B cell (primary cell): ENCODE results near the gene CPNE9. TPM values are rescaled to one million over a fixed set of nuclear protein-coding genes. Genes with fewer than 3 reads are reported as not detected.
A peak's percentile ranks its signal among the peaks of the same experiment; 100 is the strongest.

Experiments
- ATAC-seq: fragments of 200-7000 bp; cut with Tn5 transposase; one replicate; pipeline ENCODE4 v1.10.0; 2021; ENCODE audit warnings: low read depth, mild to moderate bottlenecking, moderate number of reproducible peaks, moderate library complexity
- CTCF ChIA-PET: fragments of 350-600 bp; sonication (Branson Sonifier 250); formaldehyde crosslinking; loops from one replicate; lab custom pipeline; 2021; ENCODE audit warnings: antibody characterized with exemption, inconsistent platforms; lab: Charles Lee
- POLR2A ChIA-PET: fragments of 350-600 bp; sonication (Branson Sonifier 250); formaldehyde crosslinking; loops from one replicate; lab custom pipeline; 2021; ENCODE audit warnings: antibody characterized with exemption; lab: Charles Lee
- DNase-seq: peaks from one replicate; pipeline ENCODE4 v3.0.0; 2013
- H2AFZ ChIP-seq: 2 replicates; pipeline ENCODE4 v1.6.1; 2012; ENCODE audit warnings: mild to moderate bottlenecking, low read depth, low read length; ENCODE audit not compliant: insufficient read depth, poor library complexity, severe bottlenecking
- H3K27ac ChIP-seq, 2 donors: 1 replicate in 1 of 2; 2 replicates in 1 of 2; pipeline ENCODE4 v1.5.1; 2012 to 2013; ENCODE audit warnings: low read length in 2 of 2, mild to moderate bottlenecking in 2 of 2, moderate library complexity in 1 of 2
- H3K27me3 ChIP-seq, 4 experiments: fragments of 200-600 bp in 1 of 4; sonication (generic) in 1 of 4; replicated peaks in 1 of 4; 1 replicate in 2 of 4; 2 replicates in 2 of 4; pipeline versions ENCODE4 v1.6.1 to v1.7.0; 2013 to 2016; ENCODE audit warnings: low read length in 3 of 4, mild to moderate bottlenecking in 2 of 4, mixed read lengths in 1 of 4, moderate library complexity in 1 of 4; ENCODE audit not compliant: insufficient read depth in 4 of 4, control insufficient read depth in 3 of 4; ENCODE audit errors: control extremely low read depth in 1 of 4
- H3K36me3 ChIP-seq, 2 experiments: replicated peaks in 1 of 2; 1 replicate in 1 of 2; 2 replicates in 1 of 2; pipeline versions ENCODE4 v1.6.1 to v1.7.1; 2013; ENCODE audit warnings: low read length in 1 of 2; ENCODE audit not compliant: insufficient read depth in 2 of 2, control insufficient read depth in 1 of 2; ENCODE audit errors: control extremely low read depth in 1 of 2, extremely low read depth in 1 of 2
- H3K4me1 ChIP-seq, 2 donors: fragments of 200-600 bp in 1 of 2; sonication (generic) in 1 of 2; 1 replicate in 1 of 2; 2 replicates in 1 of 2; pipeline versions ENCODE4 v1.5.1 to v1.6.1; 2013 to 2017; ENCODE audit warnings: low read length in 2 of 2; ENCODE audit not compliant: control insufficient read depth in 2 of 2, insufficient read depth in 2 of 2
- H3K4me2 ChIP-seq: replicated peaks from 2 replicates; pipeline ENCODE3; 2012; ENCODE audit warnings: mild to moderate bottlenecking, low read depth, low read length; ENCODE audit not compliant: poor library complexity, severe bottlenecking
- H3K4me3 ChIP-seq, 5 experiments: fragments of 200-600 bp in 1 of 5; sonication (generic) in 1 of 5; 1 replicate in 3 of 5; 2 replicates in 2 of 5; pipeline versions ENCODE4 v1.5.1 to v1.7.0; 2011 to 2016; ENCODE audit warnings: low read length in 4 of 5, mild to moderate bottlenecking in 4 of 5, low read depth in 2 of 5, control low read depth in 1 of 5, moderate library complexity in 1 of 5; ENCODE audit not compliant: insufficient read depth in 1 of 5; ENCODE audit errors: control extremely low read depth in 1 of 5, extremely low read depth in 1 of 5
- H3K79me2 ChIP-seq: fragments of 200-600 bp; sonication (generic); one replicate; pipeline ENCODE4 v1.6.0; 2016; ENCODE audit warnings: low read length; ENCODE audit not compliant: control insufficient read depth, insufficient read depth
- H3K9ac ChIP-seq: fragments of 200-600 bp; sonication (generic); 2 replicates; pipeline ENCODE4 v1.6.1; 2017; ENCODE audit warnings: mild to moderate bottlenecking, low read length, moderate library complexity
- H3K9me3 ChIP-seq, 3 donors: one replicate each; pipeline versions ENCODE4 v1.6.1 to v1.7.1; 2013; ENCODE audit warnings: low read length in 2 of 3; ENCODE audit not compliant: control insufficient read depth in 2 of 3, insufficient read depth in 1 of 3; ENCODE audit errors: control extremely low read depth in 1 of 3
- H4K20me1 ChIP-seq: 2 replicates; pipeline ENCODE4 v1.6.0; 2012; ENCODE audit warnings: mild to moderate bottlenecking, low read length; ENCODE audit not compliant: insufficient read depth, control insufficient read depth, poor library complexity, severe bottlenecking
- H3K27ac Mint-ChIP-seq: one replicate; pipeline ENCODE4 v1.8.0; 2021; ENCODE audit warnings: mixed read lengths
- H3K27me3 Mint-ChIP-seq: one replicate; pipeline ENCODE4 v1.8.0; 2021; ENCODE audit warnings: mixed read lengths
- H3K4me1 Mint-ChIP-seq: one replicate; pipeline ENCODE4 v1.8.0; 2021; ENCODE audit warnings: mixed read lengths
- H3K4me3 Mint-ChIP-seq: one replicate; pipeline ENCODE4 v1.8.0; 2021; ENCODE audit warnings: mixed read lengths
- H3K9me3 Mint-ChIP-seq: one replicate; pipeline ENCODE4 v1.8.0; 2022; ENCODE audit warnings: mixed read lengths; ENCODE audit not compliant: insufficient read depth
- EZH2 ChIP-seq: IDR thresholded peaks from 2 replicates; pipeline ENCODE4 v1.6.1; 2012; ENCODE audit warnings: borderline replicate concordance, low read depth, mild to moderate bottlenecking, moderate library complexity, low read length; ENCODE audit not compliant: insufficient read depth, poor library complexity, severe bottlenecking
- WGBS: methylation state at CpG from one replicate; pipeline ENCODE4 v1.1.5; 2013; ENCODE audit warnings: missing lambda C conversion rate; ENCODE audit not compliant: insufficient coverage; 5-methylcytosine and 5-hydroxymethylcytosine counted together
- intact Hi-C: fragments of 100-400 bp; cut with micrococcal nuclease; formaldehyde crosslinking; loops from one replicate; pipeline ENCODE4 v1.10.0; 2022
- polyA plus RNA-seq: library from polyadenylated mRNA; depleted of rRNA; stranded (reverse); fragments of >200 nt; gene quantifications from 2 replicates; pipeline ENCODE4 v1.2.3, GENCODE V29; 2012
- total RNA-seq, 2 donors: library from RNA; stranded (reverse); fragments of 120-200 nt in 1 of 2; gene quantifications; 1 replicate in 1 of 2; 2 replicates in 1 of 2; pipeline versions ENCODE4 v1.2.3 to v1.2.4, GENCODE V29; 2013 to 2022
- TF ChIP-seq, protein P1 (sequence below): fragments of 200-600 bp; IDR thresholded peaks from one replicate; pipeline ENCODE4 v1.8.0; 2022; ENCODE audit warnings: antibody characterized with exemption, mild to moderate bottlenecking

The CPNE9 gene
- total and polyA plus RNA-seq, 2 donors (not counting 1 experiment from before 2014, with no cell fraction given), result 0.30 to 0.37 TPM

GRCh38 chr3:9727743-9728142 lies 24.1 kb downstream of the CPNE9 start:
- H3K79me2 ChIP-seq, result peaks cover 31% of the 10 kb centered on the region
- H3K36me3 ChIP-seq, result no peaks in the 10 kb centered on the region
- peaks cover 9% of the 10 kb centered on the region for H4K20me1 ChIP-seq
- WGBS, result 100% methylated on average over 2 of the region's 2 CpGs
- H3K4me3 ChIP-seq, result no peak overlapping the region
- TF ChIP-seq, protein P1, sequence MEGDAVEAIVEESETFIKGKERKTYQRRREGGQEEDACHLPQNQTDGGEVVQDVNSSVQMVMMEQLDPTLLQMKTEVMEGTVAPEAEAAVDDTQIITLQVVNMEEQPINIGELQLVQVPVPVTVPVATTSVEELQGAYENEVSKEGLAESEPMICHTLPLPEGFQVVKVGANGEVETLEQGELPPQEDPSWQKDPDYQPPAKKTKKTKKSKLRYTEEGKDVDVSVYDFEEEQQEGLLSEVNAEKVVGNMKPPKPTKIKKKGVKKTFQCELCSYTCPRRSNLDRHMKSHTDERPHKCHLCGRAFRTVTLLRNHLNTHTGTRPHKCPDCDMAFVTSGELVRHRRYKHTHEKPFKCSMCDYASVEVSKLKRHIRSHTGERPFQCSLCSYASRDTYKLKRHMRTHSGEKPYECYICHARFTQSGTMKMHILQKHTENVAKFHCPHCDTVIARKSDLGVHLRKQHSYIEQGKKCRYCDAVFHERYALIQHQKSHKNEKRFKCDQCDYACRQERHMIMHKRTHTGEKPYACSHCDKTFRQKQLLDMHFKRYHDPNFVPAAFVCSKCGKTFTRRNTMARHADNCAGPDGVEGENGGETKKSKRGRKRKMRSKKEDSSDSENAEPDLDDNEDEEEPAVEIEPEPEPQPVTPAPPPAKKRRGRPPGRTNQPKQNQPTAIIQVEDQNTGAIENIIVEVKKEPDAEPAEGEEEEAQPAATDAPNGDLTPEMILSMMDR, result no peak
- TF ChIP-seq EZH2, result no peak
- peak overlapping the region; percentile 71 for H3K27ac Mint-ChIP-seq
- H3K4me3 Mint-ChIP-seq, result peak overlapping the region; percentile 69
- DNase-seq (no peak), ATAC-seq (no peak)
- H3K4me1 Mint-ChIP-seq, result peaks cover 33% of the 10 kb centered on the region
- no peaks in the 10 kb centered on the region for H3K9me3 ChIP-seq
- H3K27ac ChIP-seq, result no peak overlapping the region
- intact Hi-C loops, result loop anchor here (1.0 kb wide), 2 partner anchors 36 to 78 kb away; partner anchors contain the start of gene MTMR14
- peaks cover 20 to 28% of the 10 kb centered on the region in 2 donors for H3K4me1 ChIP-seq
- no peak overlapping the region for H3K9ac ChIP-seq
- ChIA-PET POLR2A (interaction anchor here (0.6 kb wide), 1 partner anchor 385 kb away, joined by 6 read pairs; no protein-coding TSS in a partner anchor), CTCF (interaction anchor here (0.7 to 4.3 kb wide), 22 partner anchors 10 to 593 kb away, joined by 3 to 28 read pairs (median 4); partner anchors contain the start of genes ARPC4, MTMR14, OGG1 and SEC13)
- no peaks in the 10 kb centered on the region for H3K27me3 Mint-ChIP-seq
- no peak overlapping the region for H2AFZ ChIP-seq
- no peaks in the 10 kb centered on the region for H3K27me3 ChIP-seq
- no peaks in the 10 kb centered on the region for H3K9me3 Mint-ChIP-seq
- H3K4me2 ChIP-seq, result no peak overlapping the region

DNA sequence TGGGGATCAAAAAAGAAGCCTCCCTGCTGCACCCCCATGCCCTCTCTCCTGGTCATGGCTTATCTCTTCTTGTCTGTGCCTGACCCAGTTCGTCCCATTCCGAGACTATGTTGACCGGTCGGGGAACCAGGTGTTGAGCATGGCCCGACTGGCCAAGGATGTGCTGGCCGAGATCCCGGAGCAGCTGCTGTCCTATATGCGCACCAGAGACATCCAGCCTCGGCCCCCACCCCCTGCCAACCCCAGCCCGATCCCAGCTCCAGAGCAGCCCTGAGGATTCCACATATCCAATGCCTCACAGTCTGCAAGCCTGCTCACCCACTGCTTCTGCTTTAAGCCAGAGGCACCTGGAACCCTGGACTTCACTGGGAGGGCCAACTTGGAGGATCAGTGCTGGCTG lies 25.8 kb downstream of the CPNE9 start:
- no peak overlapping the region for H3K27ac ChIP-seq
- H3K4me1 ChIP-seq, result peaks cover 28 to 36% of the 10 kb centered on the region in 2 donors
- H2AFZ ChIP-seq, result no peak overlapping the region
- Mint-ChIP-seq H3K4me1 (peaks cover 47% of the 10 kb centered on the region), H3K27ac (no peak overlapping the region), H3K4me3 (peak overlapping the region; percentile 37), H3K27me3 (no peaks in the 10 kb centered on the region), H3K9me3 (no peaks in the 10 kb centered on the region)
- ChIA-PET POLR2A (no interaction called here), CTCF (interaction anchor here (0.8 to 4.3 kb wide), 7 partner anchors 9 to 375 kb away, joined by 3 to 28 read pairs (median 6); partner anchors contain the start of genes ARPC4 and TADA3)
- WGBS, result 97% methylated on average over 9 of the region's 10 CpGs
- no peaks in the 10 kb centered on the region for H3K9me3 ChIP-seq
- intact Hi-C loops, result no loop called here
- ATAC-seq (no peak), DNase-seq (no peak)
- no peaks in the 10 kb centered on the region for H3K27me3 ChIP-seq
- H3K4me2 ChIP-seq, result no peak overlapping the region
- H4K20me1 ChIP-seq, result peaks cover 18% of the 10 kb centered on the region
- H3K4me3 ChIP-seq, result no peak overlapping the region
- H3K9ac ChIP-seq, result no peak overlapping the region
- peaks cover 0 to 4% of the 10 kb centered on the region in 2 experiments for H3K36me3 ChIP-seq
- peaks cover 37% of the 10 kb centered on the region for H3K79me2 ChIP-seq
- no peak for TF ChIP-seq EZH2
- TF ChIP-seq, protein P1, result no peak
